Measurements from ENCODE around the gene CLPTM1.
"Not testable (repeated sequence)": the region's sequence is repeated elsewhere in the genome, so short reads cannot be mapped to it uniquely, and the experiment has no call there.

The CLPTM1 gene

DNA sequence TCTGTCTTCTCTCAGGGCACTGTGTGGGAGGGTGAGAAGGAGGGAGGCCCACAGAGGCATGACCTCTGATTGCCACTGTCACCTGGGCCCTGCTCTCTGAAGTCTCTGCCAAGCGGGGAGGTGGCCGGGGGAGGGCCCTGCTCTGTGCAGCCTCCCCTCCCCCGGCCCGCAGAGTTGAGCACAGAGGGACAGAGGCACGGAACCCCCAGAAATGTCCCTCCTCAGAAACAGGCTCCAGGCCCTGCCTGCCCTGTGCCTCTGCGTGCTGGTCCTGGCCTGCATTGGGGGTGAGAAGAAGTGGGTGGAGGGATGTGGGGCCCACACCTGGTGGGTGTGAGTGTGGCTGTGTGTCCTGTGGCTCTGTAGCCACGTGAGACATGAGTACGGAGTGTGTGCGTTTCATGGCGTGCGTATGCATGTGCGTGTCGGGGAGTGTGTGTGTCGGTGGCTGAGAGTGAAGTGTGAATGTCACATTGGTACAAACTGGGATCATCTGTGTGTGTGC lies 13.1 kb upstream of the CLPTM1 start, which contains the start of gene APOC4:
TSS of gene APOC4 (plus strand) at position 171 of the 505 bp plus-strand sequence. CDS start at position 212, 41 bp downstream.
- DNase-seq, result no peak

GRCh38 chr19:44943801-44944249 lies 11.4 kb upstream of the CLPTM1 start:
- no peak for DNase-seq

GRCh38 chr19:44947041-44947581 lies 8.1 kb upstream of the CLPTM1 start:
- no peak for DNase-seq

GRCh38 chr19:44948237-44948636 lies 6.9 kb upstream of the CLPTM1 start:
- DNase-seq, result no peak

- DNase-seq, result no peak
Observed at GRCh38 chr19:44948763-44949374, 6.3 kb upstream of the CLPTM1 start.

GRCh38 chr19:44949550-44949949 lies 5.6 kb upstream of the CLPTM1 start:
- no peak for DNase-seq

GRCh38 chr19:44951179-44952159 lies 3.7 kb upstream of the CLPTM1 start:
- peak; percentile 67 for DNase-seq

DNA sequence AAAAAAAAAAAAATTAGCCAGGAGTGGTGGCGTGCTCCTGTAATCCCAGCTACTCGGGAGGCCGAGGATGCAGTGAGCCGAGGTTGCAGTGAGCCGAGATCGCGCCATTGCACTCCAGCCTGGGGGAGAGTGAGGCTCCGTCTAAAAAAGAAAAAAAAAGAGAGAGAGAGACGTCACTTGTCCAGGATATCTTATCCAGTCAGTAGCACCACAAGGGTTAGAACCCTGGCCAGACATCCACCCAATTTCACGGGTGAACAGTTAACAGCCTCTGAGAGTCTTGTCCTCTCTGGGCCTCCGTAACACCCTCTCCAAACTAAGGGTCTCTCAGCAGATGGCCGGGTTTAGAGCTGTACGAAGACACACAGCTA lies 917 bp upstream of the CLPTM1 start:
- DNase-seq, result no peak

GRCh38 chr19:44955505-44956439 lies 592 bp downstream of the CLPTM1 start:
- DNase-seq, result no peak

DNA sequence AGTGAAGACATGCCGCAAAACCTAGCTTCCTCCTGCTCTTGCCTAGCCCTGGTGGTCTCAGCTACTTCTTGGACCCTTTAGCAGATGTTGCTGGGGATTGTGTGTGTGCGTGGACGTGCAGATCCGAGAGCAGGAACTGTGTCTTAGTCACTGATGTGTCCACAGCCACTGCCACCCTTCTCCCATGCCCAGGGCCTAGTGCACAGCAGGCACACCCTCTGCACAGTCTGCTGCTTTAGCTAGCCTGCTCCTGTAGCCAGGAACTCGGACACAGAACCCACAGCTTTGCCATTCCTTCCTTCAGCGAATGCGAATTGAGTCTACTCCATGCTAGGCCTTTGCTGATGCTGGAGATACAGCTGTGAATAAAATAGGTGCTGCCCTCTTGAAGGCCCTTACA lies 2.3 kb downstream of the CLPTM1 start:
- no peak for DNase-seq

GRCh38 chr19:44958090-44958489 lies 2.9 kb downstream of the CLPTM1 start:
- no peak for DNase-seq

DNA sequence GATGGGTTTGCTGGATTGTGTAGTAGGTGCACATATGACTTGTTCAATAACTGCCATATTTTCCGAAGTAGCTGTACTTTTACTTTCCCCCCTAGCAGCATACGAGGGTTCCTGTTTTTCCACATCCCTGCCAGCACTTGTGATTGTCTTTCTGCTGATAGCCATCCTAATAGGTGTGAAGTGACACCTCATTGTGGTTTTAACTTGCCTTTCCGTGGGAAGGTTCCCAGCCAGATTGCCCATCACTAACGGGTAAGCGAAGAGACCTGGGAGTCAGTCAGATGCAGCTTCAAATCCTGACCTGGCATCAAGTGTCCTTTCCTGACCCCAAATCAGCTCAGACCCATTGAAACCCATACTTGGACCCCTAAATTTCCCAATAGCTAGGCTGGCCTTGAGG lies 4.5 kb downstream of the CLPTM1 start:
- no peak for DNase-seq

DNA sequence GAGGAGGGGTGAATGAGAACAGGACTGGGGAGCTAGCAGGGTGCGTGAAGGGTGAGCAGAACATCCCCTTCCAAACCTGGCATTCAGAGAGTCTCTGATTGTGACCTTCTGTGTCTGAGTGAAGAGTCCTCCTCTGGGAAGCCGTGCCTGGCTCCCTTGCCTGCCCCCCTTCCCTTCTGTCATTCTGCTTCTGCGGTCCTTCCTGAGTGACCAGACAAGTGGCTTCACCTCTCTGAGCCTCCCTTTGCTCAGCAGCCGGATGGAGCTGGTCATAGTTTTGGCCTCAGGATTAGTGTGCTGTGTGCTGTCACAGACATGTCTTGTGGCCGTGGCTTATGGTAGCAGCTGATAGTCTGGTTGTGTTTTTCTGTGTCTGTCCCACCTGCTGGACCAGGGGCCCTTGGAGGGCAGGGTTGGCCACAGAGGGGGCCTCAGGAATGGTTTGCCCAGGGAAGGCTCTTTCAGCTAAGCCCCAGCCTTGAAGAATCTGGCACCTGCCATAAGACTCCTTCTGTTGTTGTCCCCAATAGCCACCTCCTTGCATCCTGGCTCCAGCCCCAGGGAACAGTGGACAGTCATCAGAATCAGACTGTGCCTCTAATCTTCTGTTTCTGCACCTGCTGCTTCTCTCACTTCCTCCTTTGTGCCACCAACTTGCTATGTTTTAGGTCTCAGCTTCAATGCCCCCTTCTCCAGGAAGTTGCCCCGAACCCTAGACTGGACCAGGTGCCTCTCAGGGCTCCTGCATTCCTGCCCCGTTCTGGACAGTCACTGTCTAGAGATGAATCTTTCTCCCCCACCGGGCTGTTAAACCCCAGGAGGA lies 5.9 kb downstream of the CLPTM1 start:
- DNase-seq, result no peak

GRCh38 chr19:44961821-44962220 lies 6.6 kb downstream of the CLPTM1 start:
- DNase-seq, result no peak

DNA sequence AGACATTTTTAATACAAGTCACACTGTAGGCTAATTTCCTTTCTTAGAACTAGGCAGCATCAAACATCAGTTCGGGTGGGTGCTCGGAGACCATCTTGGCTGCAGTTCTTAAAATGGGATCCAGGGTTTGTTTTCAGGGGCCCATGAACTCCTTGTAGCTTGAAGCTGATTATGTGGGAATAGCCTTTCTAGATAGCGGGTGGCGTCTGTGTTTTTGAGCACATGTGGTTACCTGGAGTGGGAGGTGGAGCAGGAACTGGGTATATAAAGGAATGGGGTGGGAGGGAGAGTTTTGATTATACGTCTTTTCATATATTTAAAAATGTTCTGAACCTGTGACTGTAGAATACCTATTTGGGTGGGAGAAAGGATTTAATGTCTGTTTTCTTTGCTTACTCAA lies 12.9 kb downstream of the CLPTM1 start:
- no peak for DNase-seq

- no peak for DNase-seq
Observed at GRCh38 chr19:44968670-44969069, 13.5 kb downstream of the CLPTM1 start.

- DNase-seq, result no peak
Observed at GRCh38 chr19:44969437-44969836, 14.3 kb downstream of the CLPTM1 start.

DNA sequence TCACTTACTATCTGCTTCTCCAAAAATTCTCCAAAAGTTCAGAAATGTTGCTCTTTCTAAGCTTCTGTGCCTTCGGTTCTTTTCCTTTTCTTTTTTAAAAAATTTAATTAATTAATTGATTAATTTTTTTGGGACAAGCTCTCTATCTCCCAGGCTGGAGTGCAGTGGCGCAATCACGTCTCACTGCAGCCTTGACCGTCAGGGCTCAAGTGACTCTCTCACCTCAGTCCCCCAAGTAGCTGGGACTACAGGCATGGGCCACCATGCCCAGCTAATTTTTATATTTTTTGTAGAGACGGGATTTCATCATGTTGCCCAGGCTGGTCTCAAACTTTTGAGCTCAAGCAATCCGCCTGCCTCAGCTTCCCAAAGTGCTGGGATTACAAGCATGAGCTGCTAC lies 16.3 kb downstream of the CLPTM1 start:
- DNase-seq, result not testable (repeated sequence)

DNA sequence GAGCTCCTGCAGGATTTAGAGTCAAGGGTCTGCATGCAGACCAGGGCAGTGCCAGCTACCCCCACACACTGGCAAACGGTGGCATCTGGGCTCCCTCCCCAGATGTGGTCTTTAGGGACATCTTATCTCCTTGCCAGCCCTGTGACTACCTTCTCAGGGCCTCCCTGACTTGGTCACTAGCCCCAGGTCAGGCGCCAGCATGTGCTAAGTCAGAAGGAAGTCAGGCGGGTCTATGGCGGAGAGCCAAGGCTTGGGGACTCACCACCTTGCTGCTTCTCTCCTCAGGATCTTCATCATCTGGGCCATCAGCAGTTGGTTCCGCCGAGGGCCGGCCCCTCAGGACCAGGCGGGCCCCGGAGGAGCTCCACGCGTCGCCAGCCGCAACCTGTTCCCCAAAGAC lies 17.6 kb downstream of the CLPTM1 start:
- no peak for DNase-seq

- no peak for DNase-seq
Observed at GRCh38 chr19:44973982-44974735, 19.0 kb downstream of the CLPTM1 start.

GRCh38 chr19:44974857-44975256 lies 19.7 kb downstream of the CLPTM1 start:
- no peak for DNase-seq
